Panc1 (cell line): ENCODE data around the gene LIPA.

ENCODE experiments used
- CTCF ChIP-seq: fragments of 450-650 bp; IDR thresholded peaks from 2 replicates; pipeline ENCODE4 v1.5.1; 2017; ENCODE audit warnings: mild to moderate bottlenecking
- REST ChIP-seq, 2 experiments: IDR thresholded peaks; 2 replicates each; pipeline ENCODE4 v1.6.1; 2011 to 2012; ENCODE audit warnings: low read depth in 2 of 2, control low read depth in 1 of 2, low read length in 1 of 2, mild to moderate bottlenecking in 1 of 2, moderate library complexity in 1 of 2; ENCODE audit not compliant: insufficient read depth in 1 of 2
- TCF7L2 ChIP-seq: IDR thresholded peaks from 2 replicates; pipeline ENCODE4 v1.6.1; 2011; ENCODE audit warnings: mild to moderate bottlenecking, low read depth, low read length, inconsistent platforms

- TF ChIP-seq CTCF = no peak
- TF ChIP-seq TCF7L2 = no peak
- TF ChIP-seq REST (IDR thresholded peaks at IDR 0.05; ENCODE audit: insufficient read depth in 1 of 2, low read depth in 2 of 2, low read length in 1 of 2) = no peak
These were observed 4.8 kb upstream of the LIPA start for GRCh38 chr10:89256340-89256739.
